HS-5 (cell line): ENCODE results near the gene DPM2.

Experiments used
- DNase-seq: peaks from one replicate; pipeline ENCODE4 v3.0.0-alpha.2; 2012; ENCODE audit warnings: low read depth

DPM2 gene

GRCh38 chr9:127936347-127936852 lies 1.3 kb downstream of the DPM2 start:
- DNase-seq: no peak

- no peak for DNase-seq
Measured at GRCh38 chr9:127935765-127936221, 1.9 kb downstream of the DPM2 start.

GRCh38 chr9:127934986-127935385 lies 2.7 kb downstream of the DPM2 start:
- no peak for DNase-seq

- no peak for DNase-seq
Measured at GRCh38 chr9:127934248-127934647, 3.4 kb downstream of the DPM2 start.

GRCh38 chr9:127931092-127931881 lies 6.4 kb downstream of the DPM2 start:
- peak; percentile 33 for DNase-seq

GRCh38 chr9:127930231-127931091 lies 7.2 kb downstream of the DPM2 start, which contains the start of gene PIP5KL1:
PIP5KL1 (minus strand) TSS chr9:127930777; CDS start chr9:127930752, 25 bp downstream.
- peak; percentile 51 for DNase-seq

GRCh38 chr9:127929625-127929979 lies 8.1 kb downstream of the DPM2 start:
- no peak for DNase-seq

GRCh38 chr9:127928676-127929624 lies 8.7 kb downstream of the DPM2 start:
- DNase-seq: no peak

- DNase-seq: no peak
Measured at GRCh38 chr9:127927988-127928675, 9.5 kb downstream of the DPM2 start.

- no peak for DNase-seq
Measured at GRCh38 chr9:127927201-127927987, 10.3 kb downstream of the DPM2 start.

GRCh38 chr9:127926906-127927200 lies 10.8 kb downstream of the DPM2 start:
- no peak for DNase-seq

- DNase-seq: no peak
Measured at GRCh38 chr9:127925959-127926905, 11.4 kb downstream of the DPM2 start.

- DNase-seq: no peak
Measured at GRCh38 chr9:127924736-127925444, 12.8 kb downstream of the DPM2 start.

GRCh38 chr9:127923771-127924170 lies 13.9 kb downstream of the DPM2 start:
- peak; percentile 96 for DNase-seq

- no peak for DNase-seq
Measured at GRCh38 chr9:127923046-127923445, 14.6 kb downstream of the DPM2 start.

- DNase-seq: no peak
Measured at GRCh38 chr9:127921557-127922120, 16.0 kb downstream of the DPM2 start.

GRCh38 chr9:127920794-127921193 lies 16.9 kb downstream of the DPM2 start:
- no peak for DNase-seq

GRCh38 chr9:127919253-127919815 lies 18.3 kb downstream of the DPM2 start:
- DNase-seq: peak; percentile 99
